GM21619 (cell line): ENCODE results near the gene ANO6.
"Not testable (repeated sequence)": the region's sequence is repeated elsewhere in the genome, so short reads cannot be mapped to it uniquely, and the experiment has no call there.

Source experiments
- ATAC-seq: cut with Tn5 transposase; IDR thresholded peaks from one replicate; pipeline ENCODE4 v1.9.1; 2021; ENCODE audit not compliant: unreplicated experiment

ANO6 gene

DNA sequence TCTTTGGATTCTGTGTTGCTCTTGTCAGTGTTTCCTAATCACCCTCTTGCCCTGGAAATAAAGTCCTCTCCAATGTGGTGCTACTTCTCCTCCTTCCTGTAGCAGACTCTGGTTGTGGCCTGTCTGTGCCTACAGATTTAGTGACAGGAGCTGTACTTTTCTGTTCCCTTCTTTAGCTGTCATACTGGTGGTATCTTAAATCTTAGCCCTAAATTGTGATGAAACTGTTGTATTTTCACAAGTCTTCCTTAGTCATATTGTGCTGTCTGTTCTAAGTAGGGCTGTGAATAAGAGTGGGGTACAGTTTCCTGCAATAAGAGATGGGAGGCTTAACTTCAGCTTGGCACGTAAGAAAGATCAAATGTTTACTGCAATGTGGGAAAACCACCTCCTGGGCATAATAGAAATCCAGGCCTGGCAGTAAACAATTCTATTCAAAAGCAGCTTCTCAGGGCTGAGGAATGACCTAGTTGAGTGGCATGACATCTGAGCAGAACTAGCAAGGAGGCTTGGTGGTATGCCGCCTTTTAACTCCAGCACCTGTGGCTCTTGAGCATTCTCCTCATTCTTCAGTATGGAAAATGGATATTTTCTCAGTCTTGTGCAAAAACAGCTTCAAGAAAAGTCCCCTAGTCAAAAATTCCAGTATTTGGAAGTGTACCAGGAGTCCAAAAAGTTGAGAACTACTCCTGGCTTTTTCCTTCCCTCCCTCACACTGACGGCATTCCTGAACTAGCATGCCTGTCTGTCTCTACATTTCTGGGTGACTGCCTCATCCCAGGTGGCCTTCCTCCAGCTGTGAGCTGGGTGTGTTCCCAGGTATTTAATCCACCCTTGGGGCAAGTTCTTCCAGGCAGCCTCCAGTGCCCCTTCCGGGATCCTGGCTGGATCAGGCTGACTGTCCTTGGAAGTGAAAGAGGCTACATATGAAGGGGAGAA, 19.5 kb downstream of the ANO6 start:
- ATAC-seq, result no peak

DNA sequence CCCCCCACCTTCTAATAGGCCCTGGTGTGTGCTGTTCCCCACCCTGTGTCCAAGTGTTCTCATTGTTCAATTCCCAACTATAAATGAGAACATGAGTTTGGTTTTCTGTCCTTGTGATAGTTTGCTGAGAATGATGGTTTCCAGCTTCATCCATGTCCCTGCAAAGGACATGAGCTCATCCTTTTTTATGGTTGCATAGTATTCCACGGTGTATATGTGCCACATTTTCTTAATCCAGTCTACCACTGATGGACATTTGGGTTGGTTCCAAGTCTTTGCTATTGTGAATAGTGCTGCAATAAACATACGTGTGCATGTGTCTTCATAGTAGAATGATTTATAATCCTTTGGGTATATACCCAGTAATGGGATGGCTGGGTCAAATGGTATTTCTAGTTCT, 20.5 kb downstream of the ANO6 start:
- not testable (repeated sequence) for ATAC-seq

DNA sequence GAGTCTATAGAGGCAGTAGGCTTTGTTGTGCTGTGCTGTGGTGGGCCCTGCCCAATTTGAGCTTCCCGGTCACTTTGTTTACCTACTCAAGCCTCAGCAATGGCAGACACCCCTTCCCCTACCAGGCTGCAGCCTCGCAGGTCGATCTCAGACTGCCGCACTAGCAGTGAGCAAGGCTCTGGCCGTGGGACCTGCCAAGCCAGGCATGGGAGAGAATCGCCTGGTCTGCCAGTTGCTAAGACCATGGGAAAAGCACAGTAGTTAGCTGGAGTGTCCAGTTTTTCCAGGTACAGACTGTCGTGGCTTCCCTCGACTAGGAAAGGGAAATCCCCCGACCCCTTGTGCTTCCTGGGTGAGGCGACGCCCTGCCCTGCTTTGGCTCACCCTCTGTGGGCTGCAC, 26.3 kb downstream of the ANO6 start:
- ATAC-seq, result no peak

DNA sequence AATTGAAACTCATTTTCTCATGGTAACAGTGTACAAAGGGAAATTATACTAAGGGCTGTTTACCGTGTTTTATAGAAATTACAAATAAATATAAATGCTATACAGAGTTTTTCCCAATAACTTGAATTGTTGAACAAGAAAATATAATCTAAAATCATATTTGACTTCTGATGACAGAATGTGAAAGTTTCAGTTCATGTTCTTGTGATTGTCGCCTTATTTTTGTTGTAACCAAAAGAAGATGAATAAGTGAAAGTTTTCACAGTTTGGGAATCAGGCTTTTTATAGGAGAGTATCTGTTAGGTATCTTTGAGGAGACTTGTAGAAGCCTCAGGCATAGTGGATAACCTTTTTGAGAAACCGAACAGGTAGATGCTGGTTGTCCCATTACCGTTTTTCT, 28.1 kb downstream of the ANO6 start:
- peak; percentile 19 for ATAC-seq

DNA sequence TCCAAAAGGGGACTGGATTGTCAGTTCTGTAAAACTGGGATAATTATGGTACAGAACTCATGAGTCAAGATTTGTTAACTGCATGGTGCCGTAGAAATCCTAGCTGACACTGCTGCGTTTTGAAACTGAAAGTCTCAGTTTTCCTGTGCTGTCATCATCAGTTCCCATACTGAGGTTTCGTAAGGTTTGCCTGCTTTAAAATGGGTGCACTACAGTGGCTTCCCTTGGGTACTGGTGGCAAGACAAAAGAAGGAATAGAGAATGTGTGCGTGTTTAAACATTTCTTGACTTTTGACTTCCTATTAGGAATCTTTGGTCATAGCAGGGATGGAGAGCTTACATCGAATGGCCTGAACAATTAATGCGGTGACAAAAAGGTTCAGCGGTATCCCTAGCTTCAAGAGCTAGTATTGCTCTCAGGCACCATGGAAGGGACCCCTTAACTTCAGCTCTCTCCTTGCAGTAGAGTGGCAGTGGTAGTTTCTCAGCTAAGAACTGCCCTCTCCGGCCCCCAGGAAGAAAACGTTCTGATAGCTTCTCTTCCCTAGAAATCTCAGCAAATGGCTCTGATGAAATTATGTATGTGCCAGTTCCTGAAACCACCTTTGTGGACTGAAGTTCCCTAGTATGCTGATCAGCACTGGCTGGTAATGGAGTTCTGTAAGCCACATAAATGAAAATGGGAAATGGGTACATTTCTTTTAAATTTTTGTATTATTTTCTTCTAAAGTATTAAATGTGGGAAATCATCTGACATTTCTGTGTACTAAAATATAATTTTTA, 28.9 kb downstream of the ANO6 start:
- peak; percentile 81 for ATAC-seq

DNA sequence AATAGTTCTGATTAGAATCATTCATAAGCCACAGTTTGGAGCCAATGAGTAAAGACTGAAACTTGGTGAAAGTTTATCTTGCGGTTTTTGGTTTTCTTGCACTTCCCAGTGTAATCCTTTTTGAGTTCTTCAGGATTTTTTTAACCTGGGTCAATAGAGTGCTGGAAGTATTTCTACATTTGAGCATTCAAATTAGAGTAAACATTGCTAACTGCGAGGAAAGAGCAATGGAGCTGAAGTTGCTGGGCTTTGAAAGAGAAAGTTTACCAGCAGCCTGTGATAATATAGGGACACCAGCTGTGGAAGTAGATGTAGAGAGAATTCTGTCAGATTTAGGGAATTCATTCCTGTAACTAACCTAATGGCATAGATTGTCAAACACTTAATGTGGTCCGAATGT, 30.3 kb downstream of the ANO6 start:
- no peak for ATAC-seq

DNA sequence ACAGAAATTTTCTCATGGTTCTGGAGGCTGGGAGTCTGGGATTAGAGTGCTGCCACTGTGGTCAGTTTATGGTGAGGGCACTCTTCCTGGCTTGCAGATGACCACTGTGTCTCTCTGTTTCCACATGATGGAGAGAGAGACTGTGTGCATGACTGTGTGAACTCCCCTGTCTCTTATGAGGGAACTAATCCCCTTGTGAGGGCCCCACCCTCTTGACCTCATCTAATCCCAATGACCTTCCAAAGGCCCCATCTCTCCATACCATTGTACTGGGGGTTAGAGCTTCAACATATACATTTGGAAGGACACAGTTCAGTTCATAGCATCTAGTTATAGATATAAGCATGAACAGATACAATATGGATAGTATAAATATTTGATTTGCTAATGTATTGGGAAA, 31.7 kb downstream of the ANO6 start:
- ATAC-seq, result no peak

DNA sequence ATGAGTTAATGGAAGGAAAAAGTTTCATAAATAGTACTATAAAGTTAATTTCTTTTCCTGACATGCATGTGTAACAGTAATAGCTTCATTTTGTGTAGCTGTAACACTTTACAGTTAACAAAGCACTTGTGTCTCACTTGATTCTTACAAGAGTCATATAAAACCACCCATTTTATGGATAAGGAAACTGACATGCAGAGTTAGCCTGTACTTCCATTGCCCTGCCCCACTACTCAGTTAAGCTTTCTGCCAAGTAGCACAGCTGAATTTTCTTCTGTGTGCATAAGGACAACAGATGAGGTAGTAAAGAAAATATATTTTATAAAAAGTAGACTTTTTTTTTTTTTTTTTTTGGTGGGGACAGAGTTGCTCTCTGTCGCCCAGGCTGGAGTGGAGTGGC, 32.2 kb downstream of the ANO6 start:
- ATAC-seq, result no peak

DNA sequence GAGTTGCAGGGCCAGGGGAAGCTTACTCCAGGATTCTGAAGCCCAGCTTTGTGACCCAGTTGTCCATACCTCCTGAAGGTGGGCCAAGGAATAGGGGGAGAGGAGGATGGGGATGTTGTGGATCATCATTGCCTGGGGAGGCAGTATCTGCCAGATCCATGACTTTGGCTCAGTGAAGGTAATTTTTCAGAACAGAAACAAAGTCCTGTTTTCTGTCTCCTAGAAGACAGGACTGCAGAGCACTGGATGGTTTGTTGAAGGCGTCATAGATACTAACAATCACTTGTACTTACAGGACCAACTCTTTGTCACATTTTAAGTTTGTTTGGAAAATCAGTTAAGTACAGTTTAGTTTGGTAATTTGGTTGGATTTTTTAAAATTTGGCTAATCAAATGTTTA, 38.4 kb downstream of the ANO6 start:
- no peak for ATAC-seq

DNA sequence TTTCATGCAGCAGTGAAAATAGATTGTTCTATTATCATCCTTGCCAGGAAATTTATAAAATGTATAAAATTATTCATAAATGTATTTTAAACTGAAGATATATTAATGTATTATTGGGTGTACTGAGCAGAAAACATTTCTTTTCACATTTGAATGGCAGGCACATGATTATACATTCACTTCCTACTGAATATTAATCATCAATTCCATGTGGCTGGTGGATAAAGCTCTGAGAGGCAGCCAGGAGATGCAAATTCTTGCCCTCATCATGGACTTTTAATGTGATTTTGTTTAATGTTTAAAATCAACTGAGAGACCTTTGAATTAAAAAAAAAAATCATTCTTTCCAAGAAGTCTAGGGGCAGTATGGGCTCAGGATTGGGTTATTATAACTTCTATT, 40.8 kb downstream of the ANO6 start:
- no peak for ATAC-seq

DNA sequence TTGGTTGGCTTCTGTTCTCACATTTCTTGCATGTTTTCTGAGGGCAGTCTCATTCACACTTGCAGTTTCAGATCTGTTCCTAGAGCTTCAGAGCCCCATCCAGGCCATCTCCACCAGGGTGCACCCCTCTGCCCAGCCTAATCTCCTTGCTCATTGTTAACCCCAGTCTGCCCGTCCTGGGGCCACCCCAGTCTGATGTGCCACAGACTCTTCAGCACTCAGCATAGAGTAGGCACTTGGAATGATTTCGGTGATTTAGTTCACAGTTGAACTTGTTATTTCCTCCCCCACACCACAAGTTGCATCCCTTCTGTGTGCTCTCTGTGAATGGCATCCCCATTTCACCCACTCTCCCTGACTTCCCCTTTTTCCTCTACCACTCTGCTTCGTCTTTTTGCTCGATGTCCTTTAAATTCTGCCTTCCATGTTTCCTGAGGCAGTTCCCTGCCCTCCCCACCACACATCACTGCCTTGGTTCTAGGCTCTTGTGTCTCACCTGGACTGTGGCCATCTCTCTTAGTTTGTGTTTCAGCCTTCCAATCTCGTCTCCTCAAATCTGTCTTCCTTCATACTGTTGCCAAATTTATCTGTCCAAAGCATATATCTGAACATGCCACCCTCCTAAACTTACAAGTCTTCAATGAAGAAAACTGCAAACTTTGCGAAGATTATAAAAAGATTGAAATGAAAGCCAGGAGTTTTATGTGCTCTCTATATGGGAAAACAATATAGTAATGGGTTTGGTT, 41.5 kb downstream of the ANO6 start:
- ATAC-seq, result peak; percentile 86

DNA sequence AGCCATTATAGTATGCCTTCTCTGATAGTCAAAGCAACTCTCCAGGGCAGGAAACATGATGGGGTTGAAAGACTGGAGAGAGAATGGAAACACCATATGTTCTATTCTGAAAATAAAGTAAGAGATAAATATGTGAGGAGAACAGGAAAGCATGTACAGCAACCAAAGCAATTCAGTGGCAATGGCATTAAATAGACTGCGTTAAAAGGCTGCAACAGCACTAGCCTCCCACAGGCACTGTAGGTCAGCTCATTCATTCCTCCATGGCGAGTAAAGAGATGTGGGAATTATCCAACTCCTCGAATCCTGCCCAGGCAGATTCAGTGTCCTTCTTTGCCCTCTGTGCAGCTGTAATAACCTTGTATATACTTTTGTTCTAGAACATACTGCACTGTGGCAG, 43.8 kb downstream of the ANO6 start:
- ATAC-seq, result no peak

DNA sequence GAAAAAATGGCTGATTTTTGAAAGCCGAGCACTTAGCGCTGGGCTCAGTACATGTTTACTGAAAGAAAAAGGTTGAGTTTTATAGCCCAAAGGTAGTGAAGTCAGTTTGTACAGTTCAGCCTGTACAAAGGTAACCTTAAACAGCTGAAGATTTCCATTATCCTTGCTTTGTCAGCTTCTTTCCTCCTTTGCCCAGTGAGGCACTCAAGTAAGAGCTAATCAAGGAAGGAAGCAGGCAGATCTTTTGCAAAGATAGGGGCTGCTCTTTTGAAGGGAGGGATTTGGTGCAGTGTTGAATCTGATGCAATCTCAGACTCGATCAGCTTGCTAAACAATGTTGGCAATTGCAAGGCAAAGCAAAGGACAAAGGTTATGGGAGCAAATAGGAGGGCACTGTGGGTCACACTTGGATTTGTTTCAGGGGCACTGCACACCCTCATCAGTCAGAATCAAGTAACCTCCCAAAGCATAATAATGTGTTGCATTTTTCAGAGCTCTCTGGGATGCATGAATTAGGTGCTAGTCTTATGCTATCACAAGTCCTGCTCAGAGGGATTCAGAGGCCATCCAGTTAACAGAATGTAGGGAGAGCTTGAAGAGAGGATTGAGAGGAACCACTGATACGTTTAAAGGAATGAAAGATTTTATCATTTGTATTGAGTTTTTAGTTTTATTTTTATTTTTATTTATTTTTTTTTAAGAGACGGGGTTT, 44.4 kb downstream of the ANO6 start:
- no peak for ATAC-seq

DNA sequence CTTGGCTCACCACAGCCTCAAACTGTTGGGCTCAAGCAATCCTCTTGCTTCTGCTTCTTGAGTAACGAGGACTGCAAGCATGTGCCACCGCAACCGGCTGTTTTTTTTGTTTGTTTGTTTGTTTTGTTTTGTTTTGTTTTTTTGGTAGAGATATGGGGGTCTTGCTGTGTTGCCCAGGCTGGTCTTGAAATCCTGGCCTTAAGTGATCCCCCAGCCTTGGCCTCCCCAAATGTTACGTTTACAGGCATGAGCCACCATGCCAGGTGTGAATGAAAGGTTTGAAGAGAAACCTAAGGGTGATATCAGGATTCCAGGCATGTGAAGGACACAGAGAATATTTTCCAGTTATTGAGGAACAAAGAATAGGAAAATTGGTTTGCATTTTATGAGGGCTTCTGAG, 45.0 kb downstream of the ANO6 start:
- no peak for ATAC-seq

DNA sequence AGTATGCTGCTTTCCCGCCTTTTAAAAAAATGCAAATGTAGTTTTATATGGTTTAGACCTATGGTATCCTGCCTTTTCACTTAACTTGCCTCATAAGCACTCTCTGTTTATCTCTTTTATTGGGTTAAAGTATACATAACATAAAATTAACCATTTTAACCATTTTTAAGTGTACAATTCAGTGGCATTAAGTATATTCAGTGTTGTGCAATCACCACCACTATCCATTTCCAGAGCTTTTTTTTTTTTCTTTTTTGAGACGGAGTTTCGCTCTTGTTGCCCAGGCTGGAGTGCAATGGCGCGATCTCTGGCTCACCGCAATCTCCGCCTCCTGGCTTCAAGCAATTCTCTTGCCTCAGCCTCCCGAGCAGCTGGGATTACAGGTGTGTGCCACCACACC, 46.3 kb downstream of the ANO6 start:
- ATAC-seq, result not testable (repeated sequence)

DNA sequence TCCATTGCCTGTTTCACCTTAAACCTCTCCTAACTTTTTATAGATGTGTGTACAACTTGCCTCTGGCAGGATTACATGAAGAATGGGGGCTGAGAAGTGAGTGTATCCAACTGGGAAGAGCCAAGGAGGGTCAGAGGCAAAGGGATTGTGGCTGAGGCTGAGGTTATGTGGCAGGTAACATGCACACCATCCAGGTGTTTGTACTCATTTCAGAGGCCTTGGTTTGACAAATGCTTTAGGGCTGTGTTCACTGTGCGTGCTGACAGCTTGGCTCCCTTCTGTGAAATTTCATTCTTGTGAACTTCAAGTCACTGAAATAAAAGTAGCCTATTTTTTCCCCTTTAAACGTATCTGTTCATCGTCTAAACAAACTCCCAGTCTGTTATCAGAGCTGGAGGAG, 47.7 kb downstream of the ANO6 start:
- no peak for ATAC-seq

DNA sequence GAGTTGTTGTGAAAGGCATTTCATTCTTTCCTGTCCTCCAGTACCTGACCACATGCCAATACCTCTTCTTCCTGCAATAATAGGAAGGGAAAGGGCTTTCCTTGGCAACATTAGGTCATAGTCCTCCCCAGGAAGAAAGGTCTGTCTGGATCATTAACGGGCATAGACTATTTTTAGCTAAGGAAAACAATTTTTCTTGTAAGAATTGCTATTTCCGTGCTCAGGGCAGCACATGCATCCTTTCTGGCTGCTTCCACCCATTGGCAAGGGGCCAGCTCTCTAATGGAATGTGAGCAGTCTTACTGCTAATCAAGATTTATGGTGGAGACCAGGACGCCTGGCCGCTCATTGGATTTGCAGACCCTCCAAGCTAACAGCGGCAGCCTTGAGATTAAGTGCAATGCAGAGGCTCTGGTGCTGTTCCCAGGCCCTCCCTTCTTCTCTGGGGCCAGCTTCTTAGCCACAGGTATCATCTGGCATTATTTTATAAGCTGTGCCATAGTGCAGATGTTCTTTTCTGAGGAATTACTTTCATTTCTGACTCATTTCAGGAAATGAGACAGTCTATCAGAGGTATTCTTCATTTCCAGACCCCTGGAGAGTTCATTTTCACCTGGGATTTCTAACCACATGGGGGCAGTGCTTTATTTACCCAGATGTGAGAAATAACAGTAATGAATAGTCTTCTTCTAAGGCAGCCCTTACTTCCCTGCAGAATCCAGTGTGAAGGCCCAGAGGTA, 52.9 kb downstream of the ANO6 start:
- ATAC-seq, result no peak

DNA sequence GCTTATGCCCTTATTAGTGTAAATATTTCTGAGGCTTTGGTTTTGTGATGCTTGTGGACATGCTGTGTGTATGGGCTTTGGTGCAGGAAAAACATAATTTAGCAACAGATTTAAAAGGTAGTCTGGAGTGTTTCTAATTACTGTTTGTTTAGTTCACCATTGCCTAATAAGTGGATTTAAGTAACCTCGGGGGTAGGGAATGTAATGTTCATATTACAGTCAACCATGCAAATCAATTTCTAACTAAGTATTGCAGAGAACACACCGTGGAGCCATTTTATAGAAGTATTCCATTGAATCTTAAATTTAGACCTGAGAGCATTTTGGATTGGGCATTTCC, 53.5 kb downstream of the ANO6 start:
- ATAC-seq, result no peak

DNA sequence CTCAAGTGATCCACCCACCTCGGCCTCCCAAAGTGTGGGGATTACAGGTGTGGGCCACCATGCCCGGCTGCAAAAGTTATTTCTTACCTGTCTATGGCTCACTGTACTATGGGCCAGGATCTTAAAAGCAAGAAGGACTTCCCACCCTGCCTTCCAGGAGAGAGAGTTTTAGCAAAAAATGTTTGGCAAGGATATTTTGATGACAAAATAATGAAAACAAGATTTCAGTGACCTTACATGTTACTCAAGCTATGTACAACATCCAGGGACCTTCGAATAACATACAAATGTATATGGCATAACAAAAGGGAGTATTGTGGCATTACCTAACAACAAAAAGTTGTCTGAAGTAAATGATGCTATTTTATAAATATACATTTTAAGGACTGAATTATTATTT, 55.1 kb downstream of the ANO6 start:
- no peak for ATAC-seq

DNA sequence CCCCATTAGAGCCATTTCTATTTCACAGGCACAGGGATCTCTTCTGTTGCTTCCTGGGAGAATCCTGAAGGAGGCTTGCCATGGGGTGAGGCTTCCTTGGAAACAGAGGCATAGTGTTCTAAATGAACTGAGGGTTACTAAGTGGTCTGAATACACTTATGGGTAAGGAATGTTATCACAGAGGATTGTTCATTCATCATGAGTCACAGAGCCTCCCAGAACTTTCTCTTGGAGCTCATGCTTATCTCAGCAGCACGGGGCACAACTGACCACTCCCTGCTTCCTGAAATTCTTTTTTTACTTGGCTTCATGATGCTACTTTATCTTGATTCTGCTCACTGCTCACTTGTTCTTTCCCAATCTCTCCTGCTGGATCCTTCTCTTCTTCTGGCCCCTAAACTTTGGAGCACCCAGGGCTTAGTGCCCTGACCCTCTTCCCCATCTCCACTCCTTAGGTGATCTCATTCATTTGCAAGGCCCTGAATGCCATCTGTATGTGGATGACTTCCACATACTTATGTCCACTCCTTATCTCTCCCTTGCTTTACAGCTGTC, 57.9 kb downstream of the ANO6 start:
- no peak for ATAC-seq
